ENCODE data around the gene NUMBL. TPM values are rescaled to one million over a fixed set of nuclear protein-coding genes. Genes with fewer than 3 reads are reported as not detected.
"Not testable (repeated sequence)": the region's sequence is repeated elsewhere in the genome, so short reads cannot be mapped to it uniquely, and the experiment has no call there.

The NUMBL gene
- polyA plus RNA-seq, 3 donors, result 9.4 to 16.0 (median 15.9) TPM

DNA sequence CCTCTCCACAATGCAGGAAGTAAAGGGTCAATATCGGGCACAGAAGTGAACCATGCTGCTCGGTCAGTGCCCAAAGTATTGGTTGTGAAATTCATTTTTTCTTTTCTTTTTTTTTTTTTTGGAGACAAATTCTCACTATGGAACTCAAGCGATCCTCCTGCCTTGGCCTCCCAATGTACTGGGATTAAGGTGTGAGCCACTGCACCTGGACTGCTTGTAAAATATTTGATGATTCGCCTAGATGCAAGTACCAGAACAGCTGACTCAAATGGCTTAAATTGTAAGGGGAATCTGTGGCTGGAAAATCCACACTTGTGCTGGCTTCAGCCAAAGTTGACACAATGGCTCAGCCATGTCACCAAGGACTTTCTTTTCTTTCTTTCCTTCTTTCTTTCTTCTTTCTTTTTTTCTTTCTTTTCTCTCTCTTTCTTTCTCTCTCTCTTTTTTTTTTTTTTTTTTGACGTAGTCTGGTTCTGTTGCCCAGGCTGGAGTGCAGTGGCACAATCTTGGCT lies 43.7 kb downstream of the NUMBL start:
- DNase-seq (ENCODE audit: extremely low read depth in 1 of 11, low read depth in 9 of 11, low spot score in 4 of 11), result no peak

- no peak for DNase-seq (ENCODE audit: extremely low read depth in 1 of 11, low read depth in 9 of 11, low spot score in 4 of 11)
Observed at GRCh38 chr19:40642757-40643305, 47.6 kb downstream of the NUMBL start.

DNA sequence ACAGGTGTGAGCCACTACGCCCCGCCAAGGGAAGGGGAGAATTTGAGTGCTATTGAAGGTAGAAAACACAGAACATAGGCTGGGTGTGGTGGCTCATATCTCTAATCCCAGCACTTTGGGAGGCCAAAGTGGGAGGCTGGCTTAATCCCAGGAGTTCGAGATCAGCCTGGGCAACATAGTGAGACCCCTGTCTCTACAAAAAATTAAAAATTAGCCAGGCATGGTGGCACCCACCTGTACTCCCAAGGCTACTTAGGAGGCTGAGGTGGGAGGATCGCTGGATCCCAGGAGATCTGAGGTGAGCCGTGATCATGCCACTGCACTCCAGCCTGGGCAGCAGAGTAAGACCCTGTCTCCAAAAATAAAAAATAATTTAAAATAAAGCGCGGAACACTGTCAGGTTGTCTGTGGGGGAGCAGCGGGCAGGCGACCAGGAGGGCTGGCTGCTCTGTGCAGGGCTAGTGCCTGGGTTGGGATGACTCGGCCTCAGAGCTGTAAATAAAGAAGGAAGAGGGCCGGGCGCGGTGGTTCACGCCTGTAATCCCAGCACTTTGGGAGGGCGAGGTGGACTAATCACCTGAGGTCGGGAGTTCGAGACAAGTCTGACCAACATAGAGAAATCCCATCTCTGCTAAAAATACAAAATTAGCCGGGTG lies 48.3 kb downstream of the NUMBL start:
- no peak for DNase-seq (ENCODE audit: extremely low read depth in 1 of 11, low read depth in 9 of 11, low spot score in 4 of 11)

DNA sequence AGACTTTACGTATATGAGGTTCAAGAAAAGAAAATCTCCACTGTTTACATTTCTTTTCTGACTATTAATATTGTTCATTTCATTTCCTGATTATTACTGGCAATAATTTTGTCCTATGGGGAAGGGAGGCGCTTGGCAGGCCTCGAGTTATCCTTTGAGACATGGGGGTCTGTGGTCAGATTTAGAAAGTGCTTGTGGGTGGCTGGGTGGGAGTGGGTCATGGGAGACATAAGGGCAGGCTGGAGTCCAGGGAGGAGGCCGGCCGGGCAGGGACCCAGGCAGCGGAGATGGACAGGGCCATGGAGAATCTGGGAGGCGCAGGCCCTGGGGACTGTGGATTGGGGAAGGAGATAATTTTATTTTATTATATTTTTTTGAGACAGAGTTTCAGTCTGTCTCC lies 49.2 kb downstream of the NUMBL start:
- no peak for DNase-seq (ENCODE audit: extremely low read depth in 1 of 11, low read depth in 9 of 11, low spot score in 4 of 11)

GRCh38 chr19:40640744-40641143 lies 49.7 kb downstream of the NUMBL start:
- peak in 1 of 11 donors; percentile 17 for DNase-seq (ENCODE audit: extremely low read depth in 1 of 11, low read depth in 9 of 11, low spot score in 4 of 11)

DNA sequence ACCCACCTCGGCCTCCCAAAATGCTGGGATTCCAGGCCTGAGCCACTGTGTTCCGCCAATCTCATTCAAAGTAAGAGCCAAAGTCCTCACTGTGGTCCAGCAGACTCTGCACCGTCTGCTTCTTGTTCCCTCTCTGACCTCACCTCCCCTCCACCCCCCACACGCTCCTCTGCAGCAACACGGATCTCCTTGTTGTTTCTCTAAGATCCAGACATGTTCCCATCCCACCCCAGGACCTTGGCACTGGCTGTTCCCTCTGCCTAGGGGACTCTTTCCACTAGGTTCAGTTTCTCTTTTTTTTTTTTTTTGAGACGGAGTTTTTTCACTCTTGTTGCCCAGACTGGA lies 50.8 kb downstream of the NUMBL start:
- DNase-seq (ENCODE audit: extremely low read depth in 1 of 11, low read depth in 9 of 11, low spot score in 4 of 11), result no peak

DNA sequence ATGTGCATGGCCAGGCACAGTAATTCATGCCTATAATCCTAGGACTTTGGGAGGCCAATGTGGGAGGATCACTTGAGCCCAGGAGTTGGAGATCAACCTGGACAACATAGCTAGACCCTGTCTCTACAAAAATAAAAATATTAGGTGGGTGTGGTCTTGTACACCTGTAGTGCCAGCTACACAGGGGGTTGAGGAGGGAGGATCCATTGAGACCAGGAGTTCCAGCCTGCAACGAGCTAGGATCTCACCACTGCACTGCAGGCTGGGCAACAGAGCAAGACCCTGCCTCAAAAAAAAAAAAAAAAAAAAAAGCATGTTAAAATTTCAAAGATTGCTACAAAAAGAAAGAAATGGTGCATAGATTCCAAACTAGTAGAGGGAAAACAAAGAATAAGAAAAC lies 52.1 kb downstream of the NUMBL start:
- no peak for DNase-seq (ENCODE audit: extremely low read depth in 1 of 11, low read depth in 9 of 11, low spot score in 4 of 11)

GRCh38 chr19:40633207-40633606 lies 57.2 kb downstream of the NUMBL start:
- DNase-seq (ENCODE audit: extremely low read depth in 1 of 11, low read depth in 9 of 11, low spot score in 4 of 11), result no peak

DNA sequence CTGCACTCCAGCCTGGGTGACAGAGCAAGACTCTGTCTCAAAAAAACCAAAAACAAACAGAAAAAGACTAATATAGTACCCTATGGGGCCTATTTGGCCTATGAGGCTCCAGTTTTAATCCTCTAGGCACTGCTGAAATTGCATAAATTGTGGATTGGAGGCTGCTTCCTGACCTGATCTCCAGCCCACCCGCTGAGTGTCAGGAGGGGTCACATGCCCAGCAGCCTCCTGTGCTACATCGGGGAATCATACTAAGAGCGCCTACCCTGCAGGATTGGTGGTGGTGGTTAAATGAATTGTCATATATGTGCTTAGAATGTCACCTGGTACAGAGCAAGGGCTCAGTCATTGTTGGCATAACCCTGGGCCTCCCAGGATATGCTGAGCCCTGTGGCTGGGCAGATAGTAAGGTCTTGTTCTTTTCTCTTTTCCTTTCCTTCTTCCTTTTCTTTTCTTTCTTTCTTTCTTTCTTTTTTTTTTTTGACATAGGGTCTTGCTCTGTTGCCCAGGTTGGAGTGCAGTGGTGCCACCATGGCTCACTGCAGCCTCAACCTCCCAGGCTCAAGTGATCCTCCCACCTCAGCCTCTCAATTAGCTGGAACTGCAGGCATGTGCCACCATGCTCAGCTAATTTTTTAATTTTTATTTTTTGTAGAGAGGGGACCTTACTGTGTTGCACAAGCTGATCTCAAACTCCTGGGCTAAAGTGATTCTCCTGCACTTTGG lies 58.0 kb downstream of the NUMBL start:
- DNase-seq (ENCODE audit: extremely low read depth in 1 of 11, low read depth in 9 of 11, low spot score in 4 of 11), result no peak

GRCh38 chr19:40630571-40631160 lies 59.8 kb downstream of the NUMBL start:
- DNase-seq (ENCODE audit: extremely low read depth in 1 of 11, low read depth in 9 of 11, low spot score in 4 of 11), result no peak

DNA sequence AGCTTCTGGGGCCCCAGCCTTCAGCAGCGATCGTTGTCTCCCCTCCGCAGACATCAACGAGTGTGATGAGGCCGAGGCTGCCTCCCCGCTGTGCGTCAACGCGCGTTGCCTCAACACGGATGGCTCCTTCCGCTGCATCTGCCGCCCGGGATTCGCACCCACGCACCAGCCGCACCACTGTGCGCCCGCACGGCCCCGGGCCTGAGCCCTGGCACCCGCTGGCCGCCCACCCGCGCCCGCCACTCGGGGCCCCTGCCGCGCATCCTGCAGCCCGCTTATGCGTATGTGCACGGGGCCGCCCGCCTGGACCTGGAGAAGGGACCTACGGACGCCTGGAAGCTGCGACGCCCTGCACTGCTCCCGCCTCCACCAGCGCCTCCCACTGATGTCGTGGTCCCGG lies 61.1 kb downstream of the NUMBL start:
- DNase-seq (ENCODE audit: extremely low read depth in 1 of 11, low read depth in 9 of 11, low spot score in 4 of 11), result no peak

DNA sequence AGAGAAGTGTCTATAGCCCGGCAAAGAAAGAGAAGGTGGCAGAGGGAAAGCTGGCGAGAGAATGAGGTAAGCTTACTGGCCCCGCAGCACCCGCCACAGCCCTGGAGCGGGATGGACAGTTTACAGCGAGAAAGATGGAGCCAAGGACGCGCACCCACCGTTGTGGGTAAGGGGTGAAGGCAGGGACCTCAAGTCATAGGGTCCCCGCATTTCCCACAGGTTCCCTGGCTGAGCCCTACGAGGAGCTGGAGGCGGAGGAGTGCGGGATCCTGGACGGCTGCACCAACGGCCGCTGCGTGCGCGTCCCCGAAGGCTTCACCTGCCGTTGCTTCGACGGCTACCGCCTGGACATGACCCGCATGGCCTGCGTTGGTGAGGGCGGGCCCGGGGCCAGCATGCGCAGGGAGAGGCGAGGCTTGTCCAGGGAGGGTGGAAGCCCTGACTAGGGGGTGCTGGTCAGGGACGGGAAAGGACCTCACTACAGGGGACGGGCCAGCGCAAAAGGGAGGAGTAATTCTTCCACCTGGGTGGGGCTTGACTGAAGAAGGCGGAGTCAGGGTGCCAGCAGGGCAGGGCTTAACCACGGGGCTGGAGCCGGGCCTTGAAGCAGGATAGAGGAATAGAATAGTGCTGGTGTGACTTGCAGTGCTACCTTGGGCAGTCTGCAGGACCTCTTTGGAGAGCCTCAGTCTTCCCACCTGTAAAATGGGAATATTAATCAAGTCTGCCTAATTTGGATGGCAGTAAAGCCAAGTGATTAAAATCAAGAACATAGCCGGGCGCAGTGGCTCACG lies 62.8 kb downstream of the NUMBL start:
- DNase-seq (ENCODE audit: extremely low read depth in 1 of 11, low read depth in 9 of 11, low spot score in 4 of 11), result no peak

DNA sequence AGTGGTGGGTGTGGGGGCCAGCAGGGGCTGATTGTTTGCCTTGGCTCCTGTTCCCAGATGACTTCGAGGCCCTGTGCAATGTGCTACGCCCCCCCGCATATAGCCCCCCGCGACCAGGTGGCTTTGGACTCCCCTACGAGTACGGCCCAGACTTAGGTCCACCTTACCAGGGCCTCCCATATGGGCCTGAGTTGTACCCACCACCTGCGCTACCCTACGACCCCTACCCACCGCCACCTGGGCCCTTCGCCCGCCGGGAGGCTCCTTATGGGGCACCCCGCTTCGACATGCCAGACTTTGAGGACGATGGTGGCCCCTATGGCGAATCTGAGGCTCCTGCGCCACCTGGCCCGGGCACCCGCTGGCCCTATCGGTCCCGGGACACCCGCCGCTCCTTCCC lies 63.5 kb downstream of the NUMBL start:
- DNase-seq (ENCODE audit: extremely low read depth in 1 of 11, low read depth in 9 of 11, low spot score in 4 of 11), result no peak

DNA sequence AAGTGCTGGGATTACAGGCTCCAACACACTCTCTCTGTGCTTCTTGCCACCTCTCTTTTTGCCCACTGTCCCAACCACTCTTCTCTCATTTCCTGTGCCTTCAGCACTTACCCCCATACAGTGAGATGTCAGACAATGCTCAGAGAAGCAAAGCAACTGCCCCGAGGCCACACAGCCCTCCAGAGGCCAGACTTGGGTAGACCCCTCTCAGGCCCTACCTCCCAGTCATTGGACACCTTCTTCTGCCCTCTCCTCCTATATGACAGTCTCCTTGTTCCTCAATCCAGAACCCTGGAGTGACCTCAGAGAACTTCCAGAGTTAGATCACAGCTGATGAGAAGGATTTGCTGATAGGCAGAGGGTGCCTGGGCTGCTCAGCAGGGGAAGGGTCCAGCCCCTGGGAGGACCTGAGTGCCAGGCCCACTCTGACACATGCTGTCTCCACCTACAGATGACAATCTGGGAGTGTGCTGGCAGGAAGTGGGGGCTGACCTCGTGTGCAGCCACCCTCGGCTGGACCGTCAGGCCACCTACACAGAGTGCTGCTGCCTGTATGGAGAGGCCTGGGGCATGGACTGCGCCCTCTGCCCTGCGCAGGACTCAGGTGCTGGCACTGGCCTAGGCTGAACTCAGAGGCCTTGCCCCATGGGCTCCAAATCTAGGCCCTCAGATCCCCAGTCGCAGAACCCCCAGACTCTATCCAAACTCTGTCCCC lies 64.9 kb downstream of the NUMBL start:
- no peak for DNase-seq (ENCODE audit: extremely low read depth in 1 of 11, low read depth in 9 of 11, low spot score in 4 of 11)

DNA sequence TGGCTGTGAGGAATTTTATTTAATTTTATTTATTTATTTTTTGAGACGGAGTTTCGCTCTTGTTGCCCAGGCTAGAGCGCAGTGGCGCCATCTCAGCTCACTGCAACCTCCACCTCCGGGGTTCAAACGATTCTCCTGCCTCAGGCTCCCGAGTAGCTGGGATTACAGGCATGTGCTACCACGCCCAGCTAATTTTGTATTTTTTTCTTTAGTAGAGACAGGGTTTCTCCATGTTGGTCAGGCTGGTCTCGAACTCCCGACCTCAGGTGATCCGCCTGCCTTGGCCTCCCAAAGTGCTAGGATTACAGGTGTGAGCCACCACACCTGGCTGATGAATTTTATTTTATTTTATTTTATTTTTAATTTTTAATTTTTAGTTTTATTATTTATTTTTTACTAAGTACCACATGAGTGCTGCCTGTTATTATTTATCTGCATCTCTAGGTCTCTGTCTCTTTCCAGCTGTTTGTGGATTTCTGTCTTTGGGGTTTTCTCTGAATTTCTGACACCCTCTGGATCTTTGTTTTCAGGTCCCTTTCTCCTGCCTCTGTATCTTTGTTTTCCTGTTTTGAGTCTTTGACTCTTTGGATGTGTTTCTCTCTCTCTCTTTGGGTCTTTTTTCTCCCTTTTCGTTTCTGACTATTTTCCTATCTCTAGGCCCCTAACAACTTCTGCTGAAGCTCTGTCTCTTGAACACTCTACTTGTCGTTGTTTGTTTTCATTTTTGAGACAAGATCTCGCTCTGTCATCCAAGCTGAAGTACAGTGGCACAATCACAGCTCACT lies 65.9 kb downstream of the NUMBL start:
- not testable (repeated sequence) for DNase-seq (ENCODE audit: extremely low read depth in 1 of 11, low read depth in 9 of 11, low spot score in 4 of 11)

DNA sequence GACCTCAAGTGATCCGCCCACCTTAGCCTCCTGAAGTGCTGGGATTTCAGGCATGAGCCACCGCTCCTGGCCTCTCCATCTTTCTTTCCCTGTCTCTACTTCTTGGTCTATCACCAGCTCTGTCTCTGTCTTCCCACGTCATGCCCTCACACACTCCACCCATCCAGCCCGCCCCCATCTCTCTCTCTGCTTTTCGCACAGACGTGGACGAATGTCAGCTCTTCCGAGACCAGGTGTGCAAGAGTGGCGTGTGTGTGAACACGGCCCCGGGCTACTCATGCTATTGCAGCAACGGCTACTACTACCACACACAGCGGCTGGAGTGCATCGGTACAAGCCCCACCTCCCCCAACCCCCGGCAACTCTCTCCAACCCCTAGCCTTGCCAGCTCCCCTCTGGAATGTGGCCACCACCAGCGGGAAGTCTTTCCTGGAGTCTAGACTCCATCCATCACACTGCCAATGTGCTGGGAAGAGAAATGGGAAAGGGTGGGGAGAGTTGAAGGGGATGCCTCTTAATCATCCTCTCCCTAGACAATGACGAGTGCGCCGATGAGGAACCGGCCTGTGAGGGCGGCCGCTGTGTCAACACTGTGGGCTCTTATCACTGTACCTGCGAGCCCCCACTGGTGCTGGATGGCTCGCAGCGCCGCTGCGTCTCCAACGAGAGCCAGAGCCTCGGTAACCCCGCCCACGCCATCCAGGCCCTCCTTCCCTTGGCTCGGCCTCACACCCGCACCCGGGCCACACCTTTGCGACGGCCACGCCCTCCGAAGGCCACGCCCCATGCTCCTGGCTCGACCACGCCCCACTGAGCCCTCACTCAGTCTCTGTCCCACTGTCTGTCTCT lies 66.8 kb downstream of the NUMBL start:
- DNase-seq (ENCODE audit: extremely low read depth in 1 of 11, low read depth in 9 of 11, low spot score in 4 of 11), result no peak

DNA sequence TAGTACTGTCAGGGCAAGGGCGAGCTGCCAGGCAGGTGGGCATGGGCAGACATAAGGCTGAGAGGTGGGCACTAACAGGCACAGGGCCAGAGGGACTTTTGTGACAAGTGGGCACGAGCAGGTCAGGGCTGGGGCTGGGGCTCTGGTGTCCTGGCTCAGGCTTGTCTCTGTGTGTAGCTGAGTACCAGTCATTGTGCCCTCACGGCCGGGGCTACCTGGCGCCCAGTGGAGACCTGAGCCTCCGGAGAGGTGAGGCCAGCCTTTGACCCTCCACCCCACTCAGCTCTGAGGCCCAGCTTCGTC lies 67.7 kb downstream of the NUMBL start:
- DNase-seq (ENCODE audit: extremely low read depth in 1 of 11, low read depth in 9 of 11, low spot score in 4 of 11), result no peak

Measured in renal cortex interstitium (tissue), 11 donors.